SK-N-MC (cell line): ENCODE results near the gene IL36B.

Experiments
- DNase-seq: peaks from one replicate; pipeline ENCODE4 v3.0.0-alpha.2; 2011; ENCODE audit warnings: low read depth, low spot score
- H3K27ac ChIP-seq: fragments of 200-600 bp; sonication (generic); 2 replicates; pipeline ENCODE4 v1.5.1; 2016; ENCODE audit warnings: mixed run types
- H3K36me3 ChIP-seq: fragments of 200-600 bp; sonication (generic); 2 replicates; pipeline ENCODE4 v1.6.1; 2017; ENCODE audit warnings: antibody characterized with exemption, low read length, mixed read lengths; ENCODE audit not compliant: insufficient read depth
- H3K4me3 ChIP-seq: fragments of 200-600 bp; sonication (generic); 2 replicates; pipeline ENCODE4 v1.5.1; 2016
- H3K9ac ChIP-seq: fragments of 200-600 bp; sonication (generic); 2 replicates; pipeline ENCODE4 v1.8.0; 2017; ENCODE audit warnings: mixed run types, mixed read lengths; ENCODE audit not compliant: insufficient read length
- H3K9me3 ChIP-seq: fragments of 200-600 bp; sonication (generic); 2 replicates; pipeline ENCODE4 v1.6.1; 2017; ENCODE audit warnings: low read depth, mild to moderate bottlenecking, antibody characterized with exemption, low read length, moderate library complexity, mixed read lengths
- EZH2 ChIP-seq: fragments of 200-600 bp; sonication (generic); IDR thresholded peaks from one replicate; pipeline ENCODE4 v1.6.1; 2017; ENCODE audit warnings: antibody characterized with exemption
- FOXP2 ChIP-seq: optimal IDR thresholded peaks from 2 replicates; pipeline ENCODE3; 2011; ENCODE audit warnings: mild to moderate bottlenecking, moderate library complexity; ENCODE audit not compliant: insufficient read depth; ENCODE audit errors: extremely low read length, control extremely low read depth
- POLR2AphosphoS5 ChIP-seq: IDR thresholded peaks from 2 replicates; pipeline ENCODE4 v1.6.1; 2012; ENCODE audit warnings: mild to moderate bottlenecking, low read depth, low read length, borderline replicate concordance

Gene IL36B

GRCh38 chr2:113000436-113000835 lies 52.2 kb downstream of the IL36B start:
- TF ChIP-seq EZH2 (no peak), FOXP2 (no peak), POLR2AphosphoS5 (no peak)

GRCh38 chr2:112997151-112997550 lies 55.5 kb downstream of the IL36B start:
- TF ChIP-seq EZH2 (no peak), FOXP2 (no peak), POLR2AphosphoS5 (no peak)
- no peak for DNase-seq
- Histone ChIP-seq H3K36me3 (no peaks in the 10 kb centered on the region), H3K27ac (no peak overlapping the region), H3K9ac (no peak overlapping the region), H3K9me3 (no peaks in the 10 kb centered on the region), H3K4me3 (no peak overlapping the region)

More at GRCh38 chr2:113000436-113000835, 52.2 kb downstream of the IL36B start:
- no peak overlapping the region for H3K9ac ChIP-seq
- H3K4me3 ChIP-seq, result no peak overlapping the region
- H3K36me3 ChIP-seq, result no peaks in the 10 kb centered on the region
- DNase-seq, result no peak
- no peak overlapping the region for H3K27ac ChIP-seq
- no peaks in the 10 kb centered on the region for H3K9me3 ChIP-seq

- no peak for DNase-seq
- H3K4me3 ChIP-seq, result no peak overlapping the region
- H3K36me3 ChIP-seq, result no peaks in the 10 kb centered on the region
- H3K27ac ChIP-seq, result no peak overlapping the region
- no peak for TF ChIP-seq FOXP2
- TF ChIP-seq POLR2AphosphoS5, result no peak
- TF ChIP-seq EZH2, result no peak
- no peaks in the 10 kb centered on the region for H3K9me3 ChIP-seq
- no peak overlapping the region for H3K9ac ChIP-seq
Measured at GRCh38 chr2:112996635-112997034, 56.0 kb downstream of the IL36B start.

- TF ChIP-seq EZH2, result no peak
- TF ChIP-seq FOXP2, result no peak
- no peak for TF ChIP-seq POLR2AphosphoS5
- no peak overlapping the region for H3K27ac ChIP-seq
Measured at GRCh38 chr2:112995346-112995920, 57.2 kb downstream of the IL36B start.

GRCh38 chr2:112994648-112995047 lies 58.0 kb downstream of the IL36B start:
- Histone ChIP-seq H3K4me3 (no peak overlapping the region), H3K9me3 (no peaks in the 10 kb centered on the region), H3K9ac (no peak overlapping the region), H3K36me3 (no peaks in the 10 kb centered on the region), H3K27ac (no peak overlapping the region)
- TF ChIP-seq FOXP2 (no peak), POLR2AphosphoS5 (no peak), EZH2 (no peak)
- no peak for DNase-seq

More at GRCh38 chr2:112995346-112995920, 57.2 kb downstream of the IL36B start:
- DNase-seq, result no peak
- H3K9me3 ChIP-seq, result no peaks in the 10 kb centered on the region
- H3K4me3 ChIP-seq, result no peak overlapping the region
- H3K36me3 ChIP-seq, result no peaks in the 10 kb centered on the region
- H3K9ac ChIP-seq, result no peak overlapping the region

GRCh38 chr2:112993831-112994230 lies 58.8 kb downstream of the IL36B start:
- no peak for TF ChIP-seq EZH2
- TF ChIP-seq FOXP2, result no peak
- TF ChIP-seq POLR2AphosphoS5, result no peak
- Histone ChIP-seq H3K36me3 (no peaks in the 10 kb centered on the region), H3K9ac (no peak overlapping the region), H3K27ac (no peak overlapping the region), H3K4me3 (no peak overlapping the region), H3K9me3 (no peaks in the 10 kb centered on the region)
- DNase-seq, result no peak

- no peak overlapping the region for H3K27ac ChIP-seq
- TF ChIP-seq EZH2 (no peak), FOXP2 (no peak), POLR2AphosphoS5 (no peak)
- H3K36me3 ChIP-seq, result no peaks in the 10 kb centered on the region
- no peak overlapping the region for H3K9ac ChIP-seq
- H3K4me3 ChIP-seq, result no peak overlapping the region
- no peak for DNase-seq
- no peaks in the 10 kb centered on the region for H3K9me3 ChIP-seq
Measured at GRCh38 chr2:112989611-112990010, 63.1 kb downstream of the IL36B start.

- H3K36me3 ChIP-seq, result no peaks in the 10 kb centered on the region
- no peak for TF ChIP-seq POLR2AphosphoS5
- TF ChIP-seq FOXP2, result no peak
- TF ChIP-seq EZH2, result no peak
- H3K9ac ChIP-seq, result no peak overlapping the region
- no peak overlapping the region for H3K4me3 ChIP-seq
- H3K9me3 ChIP-seq, result no peaks in the 10 kb centered on the region
- DNase-seq, result no peak
- no peak overlapping the region for H3K27ac ChIP-seq
Measured at GRCh38 chr2:112985090-112985489, 67.6 kb downstream of the IL36B start.

- no peak overlapping the region for H3K9ac ChIP-seq
- TF ChIP-seq FOXP2 (no peak), POLR2AphosphoS5 (no peak), EZH2 (no peak)
- H3K9me3 ChIP-seq, result no peaks in the 10 kb centered on the region
- H3K27ac ChIP-seq, result no peak overlapping the region
- H3K36me3 ChIP-seq, result no peaks in the 10 kb centered on the region
- no peak overlapping the region for H3K4me3 ChIP-seq
- DNase-seq, result no peak
Measured at GRCh38 chr2:112980537-112980936, 72.1 kb downstream of the IL36B start.
